K562 (cell line): ENCODE measurements around the gene CABP4. TPM values are rescaled to one million over a fixed set of nuclear protein-coding genes. Genes with fewer than 3 reads are reported as not detected.

Experiments
- CBFB ChIP-seq: sonication (generic); formaldehyde crosslinking; IDR thresholded peaks from 2 replicates; pipeline ENCODE4 v1.4.0; 2020; ENCODE audit warnings: mild to moderate bottlenecking, missing genetic modification reagents
- CREB3 ChIP-seq: fragments of 450-650 bp; conservative IDR thresholded peaks from 2 replicates; pipeline ENCODE4 v1.6.1; 2016; ENCODE audit warnings: missing genetic modification characterization, low read depth, mild to moderate bottlenecking, missing compliant biosample characterization, moderate library complexity
- PHB ChIP-seq: fragments of 250-450 bp; sonication (Bioruptor Pico); IDR thresholded peaks from 2 replicates; pipeline ENCODE4 v1.5.0; 2021
- POU5F1 ChIP-seq: fragments of 150-350 bp; IDR thresholded peaks from 2 replicates; pipeline ENCODE4 v1.6.1; 2014; ENCODE audit warnings: borderline replicate concordance, low read length, low read depth, mild to moderate bottlenecking; ENCODE audit not compliant: partially characterized antibody
- ZBTB40 ChIP-seq, 2 experiments: fragments of 450-650 bp in 1 of 2; sonication (generic) in 1 of 2; formaldehyde crosslinking in 1 of 2; IDR thresholded peaks; 2 replicates each; pipeline versions ENCODE4 v1.7.1 to v1.9.0; 2016 to 2022; ENCODE audit warnings: inconsistent platforms in 1 of 2, mild to moderate bottlenecking in 1 of 2, missing genetic modification reagents in 1 of 2
- ZNF584 ChIP-seq: fragments of 200-800 bp; sonication (Bioruptor generic); IDR thresholded peaks from 2 replicates; pipeline ENCODE4 v1.6.1; 2016; ENCODE audit warnings: low read depth, mild to moderate bottlenecking, missing genetic modification characterization, missing compliant biosample characterization
- polyA plus RNA-seq, 8 experiments: library from polyadenylated mRNA; depleted of rRNA in 4 of 8; stranded (reverse) in 5 of 8; unstranded in 3 of 8; fragments of >200 nt; fragmentation: Nextera tagmentation in 2 of 8; fragmentation: Illumina TruSeq in 1 of 8; extraction: Ambion mirVana in 2 of 8; extraction: Trizol in 1 of 8; gene quantifications; 2 replicates each; pipeline versions ENCODE4 v1.2.1 to v1.2.3, GENCODE V29; 2011 to 2014; ENCODE audit warnings: inconsistent platforms in 1 of 8, missing spikeins in 1 of 8
- total RNA-seq, 7 experiments: library from RNA; depleted of rRNA in 6 of 7; stranded (reverse); fragments of >200 nt in 6 of 7; fragmentation: Illumina TruSeq in 2 of 7; extraction: Trizol in 2 of 7; gene quantifications; 2 replicates each; pipeline versions ENCODE4 v1.2.1 to v1.2.3, GENCODE V29; 2011 to 2021; ENCODE audit warnings: low replicate concordance in 1 of 7
- TF ChIP-seq, protein P1 (sequence below): IDR thresholded peaks from 2 replicates; pipeline ENCODE4 v1.6.1; 2016; ENCODE audit warnings: missing genetic modification characterization, missing compliant biosample characterization
- TF ChIP-seq, protein P2 (sequence below), 3 experiments: IDR thresholded peaks in 2 of 3; conservative IDR thresholded peaks in 1 of 3; 2 replicates each; pipeline ENCODE4 v1.5.1; 2011 to 2012; ENCODE audit warnings: low read length in 3 of 3, mild to moderate bottlenecking in 3 of 3, control low read depth in 2 of 3, improper control_type of control experiment in 1 of 3, inconsistent platforms in 1 of 3, low read depth in 1 of 3, mixed read lengths in 1 of 3, moderate library complexity in 1 of 3; ENCODE audit not compliant: insufficient read depth in 2 of 3

Gene CABP4
- total and polyA plus RNA-seq, 9 of the 15 experiments (the other 6 are each of a cell fraction or from before 2014, with no cell fraction given): 0.11 TPM; not detected in 8

DNA sequence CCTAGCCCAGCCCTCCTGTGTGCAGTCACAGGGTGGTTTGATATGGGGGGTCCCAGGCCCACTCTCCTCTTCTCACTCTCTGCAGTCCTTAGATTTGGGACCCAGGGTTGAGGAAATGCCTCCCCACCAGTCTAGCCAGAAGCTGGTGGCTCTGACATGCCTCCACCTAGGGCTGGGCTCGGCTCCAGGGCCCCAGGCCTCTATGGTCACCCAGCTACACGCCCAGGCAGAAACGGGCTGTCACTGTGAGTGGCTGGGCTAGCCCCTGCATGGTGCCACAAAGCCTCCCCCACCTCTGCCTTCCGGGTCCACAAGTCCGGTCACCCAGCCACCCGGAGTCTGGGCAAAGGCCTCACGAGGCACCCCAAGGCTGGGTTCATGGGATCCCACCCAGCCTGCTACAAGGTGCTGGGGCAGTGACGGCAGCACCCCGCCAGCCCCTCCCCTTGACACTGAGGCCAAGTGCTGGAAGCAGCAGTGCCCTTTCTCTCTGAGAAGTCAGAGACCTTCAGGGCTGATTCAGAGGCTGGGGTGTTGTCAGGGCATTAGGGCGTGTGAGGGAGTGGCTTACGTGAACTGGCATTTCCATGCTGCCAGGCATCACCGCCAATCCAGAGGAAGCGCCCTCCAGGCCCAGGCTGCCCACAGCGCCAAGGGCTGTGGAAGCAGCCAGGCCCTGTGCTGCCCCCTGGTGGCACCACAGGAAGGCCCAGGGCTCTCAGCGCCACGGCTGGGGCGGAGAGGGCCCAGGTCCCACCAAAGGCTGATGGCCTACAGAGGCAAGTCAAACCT, 50.6 kb downstream of the CABP4 start (continued):
- TF ChIP-seq ZBTB40 (IDR thresholded peaks at IDR 0.05) (no peak), ZBTB40 (CRISPR knock-in tag; IDR thresholded peaks at IDR 0.05) (no peak), POU5F1 (no peak), PHB (no peak), CREB3 (tag) (no peak), CBFB (peak; percentile 86), ZNF584 (no peak)
- TF ChIP-seq, protein P1, sequence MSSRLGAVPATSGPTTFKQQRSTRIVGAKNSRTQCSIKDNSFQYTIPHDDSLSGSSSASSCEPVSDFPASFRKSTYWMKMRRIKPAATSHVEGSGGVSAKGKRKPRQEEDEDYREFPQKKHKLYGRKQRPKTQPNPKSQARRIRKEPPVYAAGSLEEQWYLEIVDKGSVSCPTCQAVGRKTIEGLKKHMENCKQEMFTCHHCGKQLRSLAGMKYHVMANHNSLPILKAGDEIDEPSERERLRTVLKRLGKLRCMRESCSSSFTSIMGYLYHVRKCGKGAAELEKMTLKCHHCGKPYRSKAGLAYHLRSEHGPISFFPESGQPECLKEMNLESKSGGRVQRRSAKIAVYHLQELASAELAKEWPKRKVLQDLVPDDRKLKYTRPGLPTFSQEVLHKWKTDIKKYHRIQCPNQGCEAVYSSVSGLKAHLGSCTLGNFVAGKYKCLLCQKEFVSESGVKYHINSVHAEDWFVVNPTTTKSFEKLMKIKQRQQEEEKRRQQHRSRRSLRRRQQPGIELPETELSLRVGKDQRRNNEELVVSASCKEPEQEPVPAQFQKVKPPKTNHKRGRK: no peak
- TF ChIP-seq, protein P2, sequence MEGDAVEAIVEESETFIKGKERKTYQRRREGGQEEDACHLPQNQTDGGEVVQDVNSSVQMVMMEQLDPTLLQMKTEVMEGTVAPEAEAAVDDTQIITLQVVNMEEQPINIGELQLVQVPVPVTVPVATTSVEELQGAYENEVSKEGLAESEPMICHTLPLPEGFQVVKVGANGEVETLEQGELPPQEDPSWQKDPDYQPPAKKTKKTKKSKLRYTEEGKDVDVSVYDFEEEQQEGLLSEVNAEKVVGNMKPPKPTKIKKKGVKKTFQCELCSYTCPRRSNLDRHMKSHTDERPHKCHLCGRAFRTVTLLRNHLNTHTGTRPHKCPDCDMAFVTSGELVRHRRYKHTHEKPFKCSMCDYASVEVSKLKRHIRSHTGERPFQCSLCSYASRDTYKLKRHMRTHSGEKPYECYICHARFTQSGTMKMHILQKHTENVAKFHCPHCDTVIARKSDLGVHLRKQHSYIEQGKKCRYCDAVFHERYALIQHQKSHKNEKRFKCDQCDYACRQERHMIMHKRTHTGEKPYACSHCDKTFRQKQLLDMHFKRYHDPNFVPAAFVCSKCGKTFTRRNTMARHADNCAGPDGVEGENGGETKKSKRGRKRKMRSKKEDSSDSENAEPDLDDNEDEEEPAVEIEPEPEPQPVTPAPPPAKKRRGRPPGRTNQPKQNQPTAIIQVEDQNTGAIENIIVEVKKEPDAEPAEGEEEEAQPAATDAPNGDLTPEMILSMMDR (IDR thresholded peaks at IDR 0.05 in 2 of 3, conservative IDR thresholded peaks at IDR 0.05 in 1 of 3; ENCODE audit: insufficient read depth in 2 of 3, low read depth in 1 of 3, low read length in 3 of 3): peak; percentile 94 to 97 (median 96)
